Adrenal gland (tissue), 5 donors: ENCODE data around the gene AMPD3.

Experiments
- CTCF ChIP-seq, 6 experiments: fragments of 450-650 bp in 4 of 6; fragments of 200-600 bp in 2 of 6; sonication (generic) in 1 of 6; IDR thresholded peaks; 1 replicate in 5 of 6; 2 replicates in 1 of 6; pipeline versions ENCODE4 v1.5.1 to v1.8.0; 2016 to 2021; ENCODE audit warnings: antibody characterized with exemption in 6 of 6, mild to moderate bottlenecking in 2 of 6, moderate library complexity in 1 of 6
- POLR2A ChIP-seq, 2 donors: fragments of 450-650 bp; IDR thresholded peaks; one replicate each; pipeline ENCODE4 v1.6.1; 2017; ENCODE audit warnings: antibody characterized with exemption in 2 of 2, mild to moderate bottlenecking in 2 of 2, moderate library complexity in 1 of 2
- donor health status: DM: no; HTN: no; CAD: no.

- TF ChIP-seq CTCF (IDR thresholded peaks at IDR 0.05) (no peak), POLR2A (IDR thresholded peaks at IDR 0.05) (no peak)
These were observed 15.7 kb upstream of the AMPD3 start for GRCh38 chr11:10439351-10439750.
